A549 (cell line): Measurements from ENCODE around the gene AFF3. TPM values are rescaled to one million over a fixed set of nuclear protein-coding genes. Genes with fewer than 3 reads are reported as not detected.

Experiments used
- ATAC-seq, 2 experiments: fragments of 200-7000 bp in 1 of 2; fragments of >200 bp in 1 of 2; cut with Nextera tagmentation in 1 of 2; cut with Tn5 transposase in 1 of 2; 3 replicates each; pipeline versions ENCODE4 v1.8.0 to v1.9.1; 2018 to 2020; ENCODE audit warnings: mild to moderate bottlenecking in 1 of 2, moderate library complexity in 1 of 2
- CTCF ChIA-PET: fragments of 300-600 bp; sonication (Branson Sonifier 250); formaldehyde crosslinking; extraction: SDS; loops from one replicate; lab custom pipeline; 2021; ENCODE audit warnings: antibody characterized with exemption, inconsistent platforms; lab: Yijun Ruan, JAX
- POLR2A ChIA-PET: fragments of 350-600 bp; formaldehyde crosslinking; extraction: SDS; loops from one replicate; lab custom pipeline; 2021; ENCODE audit warnings: antibody characterized with exemption, inconsistent platforms; lab: Yijun Ruan, JAX
- DNase-seq, 2 experiments: peaks; one replicate each; pipeline versions ENCODE4 v3.0.0 to v3.0.0-alpha.2; 2011 to 2016; ENCODE audit warnings: low read depth in 1 of 2, low spot score in 1 of 2
- FAIRE-seq: peaks from 2 replicates; lab custom pipeline; 2011; peaks lifted over from hg19 to GRCh38; lab: Jason Lieb, UNC
- H3K27ac ChIP-seq, 2 experiments: fragments of >200 bp; sonication (Bioruptor Twin); formaldehyde crosslinking; 3 replicates each; pipeline ENCODE4 v1.5.1; 2016 to 2017
- H3K4me1 ChIP-seq: fragments of >200 bp; sonication (Bioruptor Twin); formaldehyde crosslinking; 3 replicates; pipeline ENCODE4 v1.6.1; 2016
- H3K4me2 ChIP-seq: fragments of >200 bp; sonication (Bioruptor Twin); formaldehyde crosslinking; 3 replicates; pipeline ENCODE4 v1.6.1; 2016
- H3K4me3 ChIP-seq: fragments of >200 bp; sonication (Bioruptor Twin); formaldehyde crosslinking; 3 replicates; pipeline ENCODE4 v1.5.1; 2016
- H3K9me3 ChIP-seq: fragments of >200 bp; sonication (Bioruptor Twin); formaldehyde crosslinking; 3 replicates; pipeline ENCODE4 v1.6.1; 2016
- CBX8 ChIP-seq: fragments of 200-600 bp; sonication (generic); IDR thresholded peaks from 2 replicates; pipeline ENCODE4 v1.6.1; 2016
- CEBPB ChIP-seq, 2 experiments: fragments of >200 bp in 1 of 2; sonication (Bioruptor Twin) in 1 of 2; formaldehyde crosslinking in 1 of 2; IDR thresholded peaks; 2 replicates each; pipeline ENCODE4 v1.6.1; 2012 to 2016
- CTCF ChIP-seq: fragments of >200 bp; sonication (Bioruptor Twin); formaldehyde crosslinking; IDR thresholded peaks from 3 replicates; pipeline ENCODE4 v1.5.1; 2016
- FOSB ChIP-seq: fragments of 250-450 bp; sonication (Bioruptor Pico); IDR thresholded peaks from 2 replicates; pipeline ENCODE4 v1.5.0; 2020; ENCODE audit warnings: mild to moderate bottlenecking, moderate library complexity
- GATA3 ChIP-seq: IDR thresholded peaks from 2 replicates; pipeline ENCODE4 v1.6.1; 2012; ENCODE audit warnings: borderline replicate concordance
- HES2 ChIP-seq: fragments of >200 bp; sonication (Bioruptor Twin); formaldehyde crosslinking; IDR thresholded peaks from 2 replicates; pipeline ENCODE4 v1.6.1; 2016
- HOXA7 ChIP-seq: fragments of 250-450 bp; sonication (Bioruptor Pico); IDR thresholded peaks from 2 replicates; pipeline ENCODE4 v1.5.0; 2020; ENCODE audit warnings: mild to moderate bottlenecking, moderate library complexity
- JUN ChIP-seq, 2 experiments: fragments of >200 bp; sonication (Bioruptor Twin); formaldehyde crosslinking; IDR thresholded peaks; 2 replicates in 1 of 2; 3 replicates in 1 of 2; pipeline ENCODE4 v1.6.1; 2016 to 2017
- KDM1A ChIP-seq: fragments of 200-600 bp; sonication (generic); IDR thresholded peaks from 2 replicates; pipeline ENCODE4 v1.6.1; 2016; ENCODE audit warnings: low read depth, mild to moderate bottlenecking
- MAFK ChIP-seq: fragments of 450-650 bp; IDR thresholded peaks from 2 replicates; pipeline ENCODE4 v1.6.1; 2014; ENCODE audit not compliant: partially characterized antibody
- MYC ChIP-seq: IDR thresholded peaks from 2 replicates; pipeline ENCODE4 v1.6.1; 2012; ENCODE audit warnings: mild to moderate bottlenecking, inconsistent platforms, low read length, improper control_type of control experiment, borderline replicate concordance
- NPAS2 ChIP-seq: fragments of 250-450 bp; sonication (Bioruptor Pico); IDR thresholded peaks from 2 replicates; pipeline ENCODE4 v1.8.0; 2022; ENCODE audit warnings: mild to moderate bottlenecking, moderate library complexity, borderline replicate concordance
- NR3C1 ChIP-seq: fragments of >200 bp; sonication (Bioruptor Twin); formaldehyde crosslinking; IDR thresholded peaks from 3 replicates; pipeline ENCODE4 v1.6.1; 2017
- PBX3 ChIP-seq: IDR thresholded peaks from 2 replicates; pipeline ENCODE4 v1.6.1; 2012
- PHF8 ChIP-seq: fragments of 200-600 bp; sonication (generic); IDR thresholded peaks from 2 replicates; pipeline ENCODE4 v1.6.1; 2016; ENCODE audit warnings: low read depth, mild to moderate bottlenecking, antibody characterized with exemption, moderate library complexity, borderline replicate concordance
- POLR2AphosphoS2 ChIP-seq: conservative IDR thresholded peaks from 2 replicates; pipeline ENCODE4 v1.6.1; 2012; ENCODE audit warnings: low read length, improper control_type of control experiment, inconsistent platforms
- RAD21 ChIP-seq, 2 experiments: fragments of >200 bp in 1 of 2; sonication (Bioruptor Twin) in 1 of 2; formaldehyde crosslinking in 1 of 2; IDR thresholded peaks in 1 of 2; conservative IDR thresholded peaks in 1 of 2; 2 replicates in 1 of 2; 3 replicates in 1 of 2; pipeline ENCODE4 v1.6.1; 2012 to 2018; ENCODE audit warnings: inconsistent platforms in 1 of 2
- RCOR1 ChIP-seq: fragments of 150-350 bp; IDR thresholded peaks from 2 replicates; pipeline ENCODE4 v1.6.1; 2014; ENCODE audit warnings: antibody characterized with exemption, low read length, low read depth
- SMC3 ChIP-seq: fragments of >200 bp; sonication (Bioruptor Twin); formaldehyde crosslinking; IDR thresholded peaks from 3 replicates; pipeline ENCODE4 v1.6.1; 2018; ENCODE audit warnings: inconsistent platforms
- SREBF2 ChIP-seq: fragments of 450-650 bp; IDR thresholded peaks from 2 replicates; pipeline ENCODE4 v1.6.1; 2014; ENCODE audit warnings: mild to moderate bottlenecking, moderate library complexity
- TP53 ChIP-seq: fragments of 250-450 bp; sonication (Bioruptor Pico); IDR thresholded peaks from 2 replicates; pipeline ENCODE4 v1.5.0; 2021; ENCODE audit warnings: mild to moderate bottlenecking, moderate library complexity
- ZC3H11A ChIP-seq: fragments of 450-650 bp; IDR thresholded peaks from 2 replicates; pipeline ENCODE4 v1.6.1; 2014; ENCODE audit warnings: antibody characterized with exemption, mild to moderate bottlenecking
- WGBS: methylation state at CpG from one replicate; pipeline ENCODE4 v1.1.6; 2017; ENCODE audit errors: missing lambda C conversion rate; 5-methylcytosine and 5-hydroxymethylcytosine counted together
- polyA plus RNA-seq, 4 experiments: library from polyadenylated mRNA; depleted of rRNA in 3 of 4; stranded (reverse); fragments of >200 nt; fragmentation: RNase III in 1 of 4; extraction: RNeasy Plus Mini Kit Qiagen cat#74134 plus additional on column Dnase treatment in 1 of 4; gene quantifications; 2 replicates in 3 of 4; 3 replicates in 1 of 4; pipeline ENCODE4 v1.2.3, GENCODE V29; 2011 to 2017

AFF3 gene
- polyA plus RNA-seq, 2 of the 4 experiments (the other 2 are of a cell fraction) = not detected

- DNase-seq = no peak
- 5% methylated on average over 4 of the region's 4 CpGs for WGBS
- FAIRE-seq = no peak
- ChIA-PET CTCF (interaction anchor here (0.9 kb wide), 1 partner anchor 112 kb away, joined by 3 read pairs; no protein-coding TSS in a partner anchor), POLR2A (interaction anchor here (0.6 kb wide), 1 partner anchor 28 kb away, joined by 3 read pairs; no protein-coding TSS in a partner anchor)
- H3K4me3 ChIP-seq = no peak overlapping the region
- no peaks in the 10 kb centered on the region; the same call in 2 of the 3 replicates for H3K9me3 ChIP-seq
- no peak for ATAC-seq
- H3K4me2 ChIP-seq = no peak overlapping the region
- H3K27ac ChIP-seq = no peak overlapping the region
- TF ChIP-seq PBX3 (no peak), SREBF2 (no peak), GATA3 (no peak), ZC3H11A (no peak), RAD21 (conservative IDR thresholded peaks at IDR 0.05 in 1 of 2, IDR thresholded peaks at IDR 0.05 in 1 of 2) (no peak), TP53 (CRISPR knock-in tag) (no peak), HES2 (no peak), RCOR1 (no peak), NPAS2 (no peak), JUN (IDR thresholded peaks at IDR 0.05) (no peak), KDM1A (no peak)
- TF ChIP-seq, all 56 proteins: peak for 0
- H3K4me1 ChIP-seq = no peaks in the 10 kb centered on the region
Observed at GRCh38 chr2:99670768-99671734, 471.3 kb downstream of the AFF3 start.

- DNase-seq (no peak), ATAC-seq (no peak), FAIRE-seq (no peak)
- no peak overlapping the region for H3K4me3 ChIP-seq
- no peaks in the 10 kb centered on the region for H3K4me1 ChIP-seq
- TF ChIP-seq RAD21 (conservative IDR thresholded peaks at IDR 0.05 in 1 of 2, IDR thresholded peaks at IDR 0.05 in 1 of 2) (no peak), MYC (no peak), KDM1A (no peak), SMC3 (no peak), RCOR1 (no peak), PHF8 (no peak), CBX8 (no peak), CTCF (no peak), FOSB (CRISPR knock-in tag) (no peak), MAFK (no peak), PBX3 (no peak), NR3C1 (no peak), POLR2AphosphoS2 (no peak), CEBPB (IDR thresholded peaks at IDR 0.05) (no peak), HOXA7 (no peak)
- no peaks in the 10 kb centered on the region; the same call in 2 of the 3 replicates for H3K9me3 ChIP-seq
- CTCF ChIA-PET = interaction anchor here (0.7 to 0.9 kb wide), 2 partner anchors 15 to 25 kb away, joined by 3 read pairs; no protein-coding TSS in a partner anchor
- 3% methylated on average over 1 of the region's 1 CpG for WGBS
- no peak overlapping the region for H3K4me2 ChIP-seq
- POLR2A ChIA-PET = no interaction called here
- H3K27ac ChIP-seq = no peak overlapping the region
Observed at GRCh38 chr2:99666256-99666655, 476.1 kb downstream of the AFF3 start.
